Fibroblast of villous mesenchyme (primary cell): Measurements from ENCODE around the gene IGF2. TPM values are rescaled to one million over a fixed set of nuclear protein-coding genes. Genes with fewer than 3 reads are reported as not detected.

Experiments used
- DNase-seq: peaks from one replicate; pipeline ENCODE4 v3.0.0-alpha.2; 2010; ENCODE audit warnings: low read depth
- H3K4me3 ChIP-seq: 2 replicates; pipeline ENCODE4 v1.5.1; 2011; ENCODE audit warnings: low read depth, mild to moderate bottlenecking, low read length
- CTCF ChIP-seq: IDR thresholded peaks from 2 replicates; pipeline ENCODE4 v1.5.1; 2012; ENCODE audit warnings: low read depth, mild to moderate bottlenecking, low read length; ENCODE audit not compliant: insufficient read depth
- total RNA-seq: library from RNA; depleted of rRNA; stranded (reverse); fragments of >200 nt; gene quantifications from 2 replicates; pipeline ENCODE4 v1.2.3, GENCODE V29; 2012

Gene IGF2
- total RNA-seq, 1 donor: 26.8 TPM

GRCh38 chr11:2158296-2158737, 19.1 kb upstream of the IGF2 start:
- no peak for TF ChIP-seq CTCF
- H3K4me3 ChIP-seq: no peak overlapping the region
- no peak for DNase-seq

GRCh38 chr11:2157294-2158040, 18.3 kb upstream of the IGF2 start:
- H3K4me3 ChIP-seq: no peak overlapping the region
- DNase-seq: no peak
- no peak for TF ChIP-seq CTCF

GRCh38 chr11:2156416-2157182, 17.4 kb upstream of the IGF2 start:
- peak; percentile 81 for TF ChIP-seq CTCF
- H3K4me3 ChIP-seq: no peak overlapping the region
- peak; percentile 44 for DNase-seq

GRCh38 chr11:2155511-2155910, 16.3 kb upstream of the IGF2 start:
- DNase-seq: no peak
- no peak overlapping the region for H3K4me3 ChIP-seq
- no peak for TF ChIP-seq CTCF

GRCh38 chr11:2154889-2155288, 15.7 kb upstream of the IGF2 start:
- no peak for TF ChIP-seq CTCF
- no peak for DNase-seq
- no peak overlapping the region for H3K4me3 ChIP-seq

GRCh38 chr11:2154195-2154585, 15.0 kb upstream of the IGF2 start:
- no peak overlapping the region for H3K4me3 ChIP-seq
- TF ChIP-seq CTCF: no peak
- no peak for DNase-seq
